GM18907 (cell line): ENCODE data around the gene SOCS2.
A peak's percentile ranks its signal among the peaks of the same experiment; 100 is the strongest.
"Not testable (repeated sequence)": the region's sequence is repeated elsewhere in the genome, so short reads cannot be mapped to it uniquely, and the experiment has no call there.

Experiments used
- ATAC-seq: cut with Tn5 transposase; IDR thresholded peaks from one replicate; pipeline ENCODE4 v1.9.1; 2021; ENCODE audit warnings: mild to moderate bottlenecking, moderate library complexity; ENCODE audit not compliant: unreplicated experiment

Gene SOCS2, protein sequence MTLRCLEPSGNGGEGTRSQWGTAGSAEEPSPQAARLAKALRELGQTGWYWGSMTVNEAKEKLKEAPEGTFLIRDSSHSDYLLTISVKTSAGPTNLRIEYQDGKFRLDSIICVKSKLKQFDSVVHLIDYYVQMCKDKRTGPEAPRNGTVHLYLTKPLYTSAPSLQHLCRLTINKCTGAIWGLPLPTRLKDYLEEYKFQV

DNA sequence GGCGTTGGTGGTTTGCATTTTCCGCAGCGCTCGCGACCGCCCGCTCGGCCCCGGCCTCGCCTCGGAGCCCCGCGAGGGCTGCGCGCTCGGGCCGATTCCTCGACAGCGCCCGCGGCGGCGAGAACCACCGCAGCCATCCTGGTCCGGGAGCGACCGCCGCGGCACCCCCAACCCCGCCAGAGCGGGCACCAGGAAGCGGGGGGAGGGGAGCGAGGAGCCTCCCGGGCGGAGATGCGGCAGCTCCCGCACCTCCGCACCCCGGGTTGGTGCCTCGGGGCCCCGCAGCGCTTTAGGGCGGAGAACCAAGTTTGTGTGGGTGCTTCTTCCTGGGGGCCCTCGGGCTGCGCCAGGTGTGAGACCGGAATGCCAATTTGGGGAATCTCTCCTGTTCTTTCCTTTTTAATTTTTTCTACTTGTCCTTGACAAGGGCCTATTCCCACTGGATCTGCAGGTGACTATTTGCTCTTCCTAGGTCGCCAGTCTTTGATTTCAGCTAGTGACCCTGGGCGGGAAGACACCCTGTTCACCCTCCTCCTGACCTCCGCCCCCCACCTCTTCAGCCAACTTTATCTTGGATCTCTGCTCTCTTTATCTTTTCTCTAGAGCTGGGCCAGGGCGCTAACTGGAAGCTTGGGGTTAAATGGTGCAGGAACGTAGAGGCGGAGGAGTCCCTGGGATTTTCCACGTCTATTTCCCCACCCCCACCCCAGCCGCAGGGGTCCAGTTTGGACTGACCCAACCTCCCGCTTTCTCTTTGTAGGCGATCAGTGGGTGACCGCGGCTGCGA is at the start of gene SOCS2:
TSS of gene SOCS2 (plus strand) at position 751 of the 787 bp plus-strand sequence. CDS start 223 bp downstream, outside the sequence.
- no peak for ATAC-seq

DNA sequence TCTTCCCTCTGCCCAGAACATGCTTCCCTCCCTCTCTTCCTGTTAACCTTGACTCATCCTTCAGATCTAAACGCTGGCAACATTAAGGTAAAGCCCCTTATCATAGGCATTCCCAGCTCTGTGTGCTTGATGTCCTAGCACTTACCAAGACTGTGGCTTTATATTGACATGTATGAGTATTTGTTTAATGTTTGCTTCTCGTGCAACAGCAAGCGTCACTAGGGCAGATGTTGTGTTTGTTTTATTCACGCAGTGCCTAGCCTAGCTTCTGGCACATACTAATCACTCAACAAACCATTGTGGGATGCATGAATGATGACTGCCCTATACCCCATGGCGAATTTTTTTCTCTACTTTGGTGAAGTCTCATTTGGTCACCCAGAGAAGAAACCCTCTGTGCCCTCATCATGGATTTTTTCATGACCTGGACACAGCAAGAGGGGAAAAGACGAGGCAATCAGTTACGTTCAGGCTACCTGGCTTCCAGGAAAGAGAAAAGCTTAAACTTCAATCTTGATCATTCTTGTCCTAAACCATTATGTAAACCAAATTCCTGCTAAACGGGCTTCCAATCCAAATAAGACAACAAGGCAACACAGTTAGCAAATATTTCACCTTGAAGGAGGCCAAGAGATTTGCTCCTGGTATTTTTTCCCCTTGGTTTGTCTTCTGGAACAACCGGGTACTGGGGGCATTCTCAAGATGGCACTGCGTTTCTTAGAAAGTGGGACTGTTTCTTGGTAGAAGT is 47.9 kb upstream of the SOCS2 start:
- no peak for ATAC-seq

DNA sequence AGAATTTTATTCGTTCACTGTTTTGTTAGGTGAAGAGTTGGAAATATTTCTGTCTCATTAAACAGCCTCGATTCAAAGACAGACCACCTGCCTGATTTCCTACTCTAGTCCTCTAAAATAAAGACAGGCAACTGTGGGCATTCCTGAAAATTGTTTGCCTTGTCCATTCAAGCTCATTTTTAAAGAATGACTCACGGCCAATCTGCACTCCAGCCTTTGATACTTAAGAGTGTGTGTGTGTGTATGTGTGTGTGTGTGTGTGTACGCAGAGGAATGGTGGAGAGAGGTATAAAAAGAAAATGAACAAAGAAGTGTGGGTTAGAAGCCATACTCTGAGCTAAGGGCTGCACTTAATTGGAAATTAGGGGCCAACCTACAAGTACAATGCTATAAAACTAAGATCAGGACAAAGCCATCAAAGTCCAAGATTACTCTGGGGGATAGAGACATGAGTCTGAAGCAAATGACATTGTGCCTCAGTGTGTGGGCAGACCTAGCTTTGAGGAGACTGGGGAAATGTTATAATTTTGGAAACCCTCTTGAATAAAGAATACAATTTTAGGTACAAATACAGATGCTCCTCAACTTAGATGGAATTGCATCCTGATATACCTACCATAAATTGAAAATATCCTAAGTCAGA is 45.6 kb upstream of the SOCS2 start:
- ATAC-seq: no peak

DNA sequence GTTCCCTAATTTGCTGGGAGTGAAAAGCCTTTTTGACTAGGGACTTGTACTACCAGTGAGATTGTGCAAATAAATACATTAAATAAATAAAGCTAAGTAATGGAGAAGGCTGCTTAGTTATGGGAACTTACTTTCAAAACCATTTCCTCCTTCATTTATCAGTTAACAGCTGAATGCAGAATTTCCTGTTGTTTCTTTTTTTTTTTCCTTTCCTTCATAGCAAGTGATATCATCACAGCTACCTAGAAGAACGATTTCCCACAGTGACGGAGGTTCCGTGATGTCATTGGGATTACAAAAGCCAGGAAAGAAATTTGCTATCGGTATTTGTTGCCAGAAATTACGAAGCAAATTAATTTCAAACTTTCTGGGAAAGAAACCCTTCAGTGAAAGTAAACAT is 42.1 kb upstream of the SOCS2 start:
- no peak for ATAC-seq

DNA sequence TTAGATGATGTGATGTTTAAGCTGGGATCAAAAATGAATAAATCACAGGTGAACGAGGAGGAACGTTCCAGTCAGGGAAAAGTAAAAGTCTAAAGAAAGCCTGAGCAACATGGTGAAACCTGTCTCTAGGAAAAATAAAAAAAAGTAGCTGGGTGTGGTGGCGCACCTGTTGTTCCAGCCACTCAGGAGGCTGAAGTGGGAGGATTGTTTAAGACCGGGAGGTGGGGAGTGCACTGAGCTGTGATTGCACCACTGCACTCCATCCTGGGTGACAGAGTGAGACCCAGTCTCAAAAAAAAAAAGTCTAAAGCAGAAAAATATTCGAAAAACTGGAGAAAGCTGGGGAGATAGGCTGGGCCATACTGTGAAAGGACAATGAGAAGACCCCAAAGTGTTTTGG is 39.2 kb upstream of the SOCS2 start:
- no peak for ATAC-seq

DNA sequence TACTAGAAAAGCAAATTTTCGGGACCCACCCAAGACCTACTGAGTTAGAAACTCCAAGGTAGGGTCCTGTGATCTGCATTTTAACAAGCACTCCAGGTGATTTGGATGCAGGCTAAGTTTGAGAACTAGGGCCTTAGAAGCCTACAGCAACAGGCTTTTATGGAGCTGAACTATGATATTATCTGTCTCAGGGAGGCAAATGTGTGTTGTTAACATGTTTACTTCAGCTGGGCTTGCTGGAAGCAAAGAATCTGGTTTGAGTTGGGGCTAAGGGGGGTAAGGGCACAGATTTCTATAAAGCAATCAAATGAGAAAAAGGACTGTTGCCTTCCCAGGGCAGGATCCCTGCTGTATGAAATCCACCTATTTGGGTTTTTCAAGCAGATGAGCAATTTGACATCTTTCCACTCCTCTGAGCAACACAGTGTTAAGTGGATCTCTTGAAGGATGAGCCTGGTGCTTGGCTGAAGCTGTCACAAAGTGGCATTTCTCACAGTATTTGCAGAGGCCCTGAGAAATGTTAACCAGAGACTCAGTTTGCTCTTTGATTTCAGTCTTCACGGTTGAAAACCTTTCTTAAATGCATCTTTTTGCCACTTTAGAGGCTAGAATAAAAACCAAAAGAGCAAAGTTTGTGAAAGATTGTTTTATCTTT is 36.2 kb upstream of the SOCS2 start:
- ATAC-seq: peak; percentile 8

DNA sequence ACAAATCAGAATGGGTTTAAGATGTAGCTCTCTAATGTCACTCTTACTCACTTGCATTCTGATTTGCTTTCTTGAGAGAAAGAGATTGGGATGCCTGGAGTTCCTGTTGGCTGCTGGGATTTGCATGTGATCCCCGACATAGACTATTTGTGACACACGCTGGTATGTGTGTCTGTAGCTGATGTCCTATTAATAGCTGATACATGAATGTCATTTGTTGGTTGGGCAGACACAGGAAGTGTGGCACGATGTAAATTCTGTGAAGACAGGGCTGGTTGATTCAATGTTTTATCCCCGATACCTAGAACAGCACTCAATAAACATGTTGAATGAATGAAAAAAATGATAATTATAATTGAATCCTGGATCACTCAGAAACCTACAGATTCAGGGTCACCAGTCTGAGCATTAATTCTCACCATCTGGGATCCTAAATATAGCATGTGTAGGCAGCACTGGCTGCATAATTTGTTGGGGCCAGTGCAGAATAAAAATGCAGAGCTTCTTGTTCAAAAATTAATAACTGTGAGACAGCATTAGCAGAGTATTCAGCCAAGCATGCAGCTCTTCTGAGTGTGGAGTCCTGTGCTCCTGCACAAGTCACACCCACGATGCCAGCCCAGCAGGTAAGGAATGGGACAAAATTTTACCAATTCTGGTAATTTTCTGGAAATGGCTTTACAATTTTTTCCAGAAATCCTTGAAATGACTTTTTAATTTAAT is 35.5 kb upstream of the SOCS2 start:
- ATAC-seq: peak; percentile 93

DNA sequence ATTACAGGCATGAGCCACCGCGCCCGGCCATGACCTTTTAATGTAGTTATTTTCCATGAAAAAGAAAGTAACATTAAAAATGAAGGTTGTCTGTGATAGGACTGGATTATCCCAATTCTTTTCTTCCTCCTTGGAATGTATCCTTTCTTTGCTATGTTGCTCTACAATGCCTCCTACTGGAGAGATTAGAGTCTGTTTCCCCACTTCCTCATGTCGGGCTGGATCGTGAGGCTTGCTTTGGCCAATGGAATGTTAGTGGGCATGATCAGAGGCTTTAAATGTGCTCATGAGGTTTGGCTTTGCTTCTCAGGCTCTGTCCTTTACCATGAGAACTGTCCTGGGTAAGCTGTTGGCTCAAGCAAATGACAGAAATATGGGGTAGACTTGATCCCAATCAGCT is 34.7 kb upstream of the SOCS2 start:
- ATAC-seq: no peak

DNA sequence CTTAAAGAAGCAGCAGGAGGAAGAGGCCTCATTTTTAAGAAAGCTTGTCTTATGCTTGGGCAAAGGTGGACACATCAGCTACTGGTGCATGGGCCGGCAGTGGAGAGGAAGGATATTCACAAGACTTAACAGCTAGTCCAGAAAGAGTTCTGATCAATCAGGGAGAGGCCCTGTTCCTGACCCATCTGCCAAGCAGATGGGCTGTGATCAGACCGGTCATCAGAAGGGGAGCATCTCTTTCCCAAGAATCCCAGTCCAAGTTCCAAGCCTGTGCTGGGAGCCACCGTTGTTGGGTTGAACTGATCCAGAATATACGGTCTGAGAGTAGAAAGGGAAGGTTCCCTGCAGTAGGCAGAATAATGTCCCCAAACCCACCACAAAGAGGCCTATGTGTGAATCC is 32.7 kb upstream of the SOCS2 start:
- no peak for ATAC-seq

DNA sequence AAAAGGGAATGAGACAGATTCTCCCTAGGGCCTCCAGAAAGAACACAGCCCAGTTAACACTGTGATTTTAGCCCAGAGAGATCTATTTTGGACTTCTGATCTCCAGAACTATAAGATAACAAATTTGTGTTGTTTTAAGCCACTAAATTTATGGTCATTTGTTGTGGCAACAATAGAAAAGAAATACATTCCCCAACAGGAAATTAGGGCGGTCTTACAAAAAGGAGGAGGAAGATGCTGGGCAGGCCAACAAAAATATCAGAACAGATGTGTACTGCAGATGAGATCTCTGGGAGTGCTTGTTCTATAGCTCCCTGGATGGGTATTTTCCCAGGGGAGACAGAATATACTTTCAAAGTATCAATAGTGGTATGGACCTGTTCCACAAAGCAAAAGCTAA is 32.0 kb upstream of the SOCS2 start:
- no peak for ATAC-seq

DNA sequence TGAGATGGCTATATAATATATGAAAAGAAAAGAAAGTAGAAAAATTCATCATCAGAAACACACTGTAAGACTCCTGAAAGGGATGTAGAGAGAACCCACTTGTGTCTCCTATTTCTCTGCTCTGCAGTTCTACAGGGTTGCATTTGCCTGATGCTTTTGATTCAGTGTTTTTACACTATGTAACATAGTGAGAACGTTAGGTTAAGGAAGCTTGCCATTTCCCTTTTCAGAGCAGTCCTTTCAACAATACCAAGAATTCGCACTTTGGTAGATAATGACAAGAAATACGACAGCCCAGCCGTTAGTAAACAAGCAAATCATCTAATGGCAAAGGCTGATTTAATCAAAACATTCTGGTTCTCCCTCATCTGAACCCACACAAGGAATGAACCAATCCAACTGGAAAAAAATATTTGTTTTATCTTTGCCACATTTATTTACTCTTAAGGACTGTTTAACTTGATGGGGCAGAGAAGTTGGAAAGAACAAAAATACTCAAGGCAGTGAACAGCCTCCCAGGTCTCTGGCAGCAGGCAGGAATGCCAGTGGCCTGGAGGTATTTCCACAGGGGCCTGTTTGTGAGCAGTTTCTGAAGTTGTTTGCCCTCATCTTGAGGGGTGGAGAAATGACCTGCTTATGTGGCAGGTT is 30.8 kb upstream of the SOCS2 start:
- ATAC-seq: no peak

DNA sequence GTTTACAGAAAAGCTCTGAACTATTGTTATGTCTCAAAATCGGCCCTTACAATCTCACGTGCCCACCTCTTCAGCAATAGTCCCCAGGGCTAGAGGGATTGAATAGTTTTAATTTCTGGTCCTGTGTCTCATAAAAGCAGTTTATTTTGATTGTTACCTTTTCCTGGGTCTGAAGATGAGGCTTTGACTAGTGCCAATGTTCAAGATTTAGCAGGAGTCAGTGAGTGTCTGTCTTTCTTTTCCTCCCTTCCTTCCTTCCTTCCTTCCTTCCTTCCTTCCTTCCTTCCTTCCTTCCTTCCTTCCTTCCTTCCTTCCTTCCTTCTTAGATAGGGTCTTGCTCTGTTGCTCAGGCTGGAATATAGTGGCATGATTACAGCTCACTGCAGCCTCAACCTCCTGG is 24.7 kb upstream of the SOCS2 start:
- no peak for ATAC-seq

DNA sequence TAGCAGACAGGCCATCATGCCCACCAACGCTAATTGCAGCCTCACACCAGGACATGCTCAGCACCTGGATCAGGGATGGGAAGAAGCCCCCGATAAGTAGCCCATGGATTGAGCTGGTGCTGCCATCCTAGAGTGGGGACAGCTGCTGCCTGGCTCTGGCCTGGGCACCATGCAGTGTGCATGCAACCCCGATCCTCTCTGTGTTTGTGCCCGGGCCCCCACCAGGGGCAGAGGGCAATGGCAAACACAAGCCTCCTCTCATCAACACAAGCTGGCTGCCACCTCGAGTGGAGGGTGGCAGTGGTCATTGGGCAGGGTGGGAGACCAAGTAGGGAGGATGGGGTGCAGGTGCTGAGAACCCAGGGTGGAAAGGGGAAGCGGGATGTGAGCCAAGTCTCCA is 23.3 kb upstream of the SOCS2 start:
- no peak for ATAC-seq

DNA sequence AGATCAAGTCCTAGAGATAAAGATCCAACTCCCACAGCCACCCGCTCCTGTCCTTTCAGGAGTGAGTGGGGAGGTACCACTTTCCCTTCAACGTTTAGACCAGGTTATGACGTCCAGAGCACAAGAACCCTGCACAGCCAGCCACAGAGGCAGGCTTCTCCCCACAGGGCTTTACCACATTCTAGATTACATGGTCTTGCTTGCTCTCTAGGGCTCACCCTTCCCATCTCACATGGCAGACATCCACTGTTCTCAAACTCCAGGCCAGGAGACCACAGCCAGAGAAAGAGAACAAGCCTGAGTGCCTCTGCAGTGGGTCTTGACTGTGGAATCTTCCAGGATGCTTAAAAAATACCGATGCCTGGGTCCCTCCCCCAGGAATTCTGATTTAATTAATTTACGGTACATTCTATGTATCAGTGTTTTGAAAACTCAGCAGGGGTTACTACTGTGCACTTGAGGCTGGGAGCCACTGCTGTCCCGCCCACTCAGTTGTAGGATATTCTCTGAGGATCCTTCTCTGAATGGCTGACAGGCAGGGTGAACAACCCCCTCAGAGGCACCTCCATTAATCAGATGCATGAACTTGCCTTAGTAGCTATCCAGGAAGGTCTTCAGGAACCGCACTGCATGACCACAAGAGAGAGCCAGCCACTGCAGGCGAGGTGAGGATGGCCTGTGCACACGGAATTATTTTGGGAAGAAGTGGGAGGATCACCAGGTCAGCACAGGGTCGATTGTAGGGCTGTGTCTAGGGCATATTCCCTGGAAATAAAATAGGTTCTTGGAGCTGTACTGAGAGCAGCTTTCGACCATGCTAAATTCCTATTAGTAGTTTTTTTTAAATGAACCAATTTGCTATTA is 21.5 kb upstream of the SOCS2 start:
- ATAC-seq: no peak

DNA sequence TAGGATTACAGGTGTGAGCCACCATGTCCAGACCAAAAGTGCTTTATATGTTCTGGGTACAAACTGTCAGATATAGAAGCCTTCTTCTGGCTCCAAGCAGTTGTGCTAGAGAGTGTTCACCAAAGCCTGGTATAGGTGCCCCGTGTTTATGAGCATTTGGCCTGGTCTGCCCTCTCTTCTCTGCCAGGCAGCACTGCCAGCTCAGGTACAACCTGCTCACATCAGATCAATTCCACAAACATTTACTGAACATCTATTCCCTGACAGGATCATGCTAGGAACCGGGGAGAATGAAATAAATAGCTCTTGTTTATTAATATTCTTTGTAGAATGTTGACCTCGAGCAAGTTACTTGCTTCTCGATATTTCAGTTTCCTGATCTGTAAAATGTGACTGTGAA is 20.0 kb upstream of the SOCS2 start:
- ATAC-seq: no peak

DNA sequence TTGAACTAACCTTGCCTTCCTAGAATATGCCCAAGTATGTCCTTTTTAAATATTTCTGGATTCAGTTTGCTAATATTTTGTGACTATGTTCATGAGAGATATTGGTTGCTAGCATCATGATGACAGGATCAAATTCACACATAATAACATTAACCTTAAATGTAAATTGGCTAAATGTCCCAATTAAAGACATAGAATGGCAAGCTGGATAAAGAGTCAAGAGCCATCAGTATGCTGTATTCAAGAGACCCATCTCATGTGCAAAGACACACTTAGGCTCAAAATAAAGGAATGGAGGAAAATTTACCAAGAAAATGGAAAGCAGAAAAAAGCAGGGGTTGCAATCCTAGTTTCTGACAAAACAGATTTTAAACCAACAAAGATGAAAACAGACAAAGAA is 14.6 kb upstream of the SOCS2 start:
- not testable (repeated sequence) for ATAC-seq

DNA sequence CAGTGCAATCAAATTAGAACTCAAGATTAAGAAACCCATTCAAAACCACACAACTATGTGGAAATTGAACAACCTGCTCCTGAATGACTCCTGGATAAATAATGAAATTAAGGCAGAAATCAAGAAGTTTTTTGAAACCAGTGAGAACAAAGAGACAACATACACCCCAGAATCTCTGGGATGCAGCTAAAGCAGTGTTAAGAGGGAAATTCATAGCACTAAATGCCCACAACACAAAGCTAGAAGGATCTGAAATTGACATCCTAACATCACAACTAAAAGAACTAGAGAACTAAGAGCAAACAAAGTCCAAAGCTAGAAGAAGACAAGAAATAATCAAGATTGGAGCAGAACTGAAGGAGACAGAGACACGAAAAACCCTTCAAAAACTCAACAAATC is 13.8 kb upstream of the SOCS2 start:
- ATAC-seq: not testable (repeated sequence)

DNA sequence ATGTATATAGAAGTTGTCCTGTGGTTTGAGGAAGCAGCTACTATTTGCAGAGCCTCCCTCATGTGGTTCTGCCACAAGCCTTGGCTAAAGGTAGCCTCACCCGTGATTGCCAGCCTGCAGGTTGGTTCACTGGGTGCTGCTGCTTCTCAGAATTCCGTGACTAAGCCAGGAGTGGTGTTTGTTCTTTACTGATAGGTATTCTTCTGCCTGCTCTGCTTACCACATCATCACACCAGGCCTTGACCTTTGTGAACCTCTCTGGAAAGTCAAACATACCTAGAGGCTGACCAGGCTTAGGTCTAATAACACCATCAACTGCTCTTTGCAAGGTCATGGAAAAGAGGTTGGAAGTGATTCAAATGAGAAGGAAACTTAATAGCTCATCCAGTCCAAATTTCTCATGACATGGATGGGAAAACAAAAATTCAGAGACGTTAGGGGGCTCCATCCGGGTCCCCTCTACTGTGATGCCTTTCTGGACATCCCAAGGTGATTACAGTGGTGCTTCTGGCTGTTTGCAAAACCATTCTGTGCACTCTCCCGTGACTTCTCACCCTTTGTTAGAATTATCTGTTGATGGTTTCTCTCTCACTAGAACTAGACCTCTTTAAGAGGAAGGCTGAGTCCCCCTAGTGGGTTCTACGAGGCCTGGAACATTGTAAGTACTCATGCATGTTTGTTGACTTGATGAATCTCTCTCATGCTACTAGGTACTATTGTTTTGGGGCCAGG is 8.5 kb upstream of the SOCS2 start:
- no peak for ATAC-seq
